Epithelial cell of proximal tubule (primary cell): ENCODE data around the gene RNF144A. TPM values are rescaled to one million over a fixed set of nuclear protein-coding genes. Genes with fewer than 3 reads are reported as not detected.

Experiments used
- DNase-seq: peaks from one replicate; pipeline ENCODE4 v3.0.0-alpha.2; 2011; ENCODE audit warnings: low read depth
- H3K4me3 ChIP-seq: 2 replicates; pipeline ENCODE4 v1.5.1; 2011; ENCODE audit warnings: low read depth, mild to moderate bottlenecking, low read length
- total RNA-seq: library from RNA; depleted of rRNA; stranded (reverse); fragments of >200 nt; gene quantifications from 2 replicates; pipeline ENCODE4 v1.2.3, GENCODE V29; 2015
- TF ChIP-seq, protein P1 (sequence below): conservative IDR thresholded peaks from 2 replicates; pipeline ENCODE4 v1.5.1; 2012; ENCODE audit warnings: low read depth, mild to moderate bottlenecking, low read length

The RNF144A gene
- total RNA-seq, 1 donor from 2014 or later: 17.4 TPM

DNA sequence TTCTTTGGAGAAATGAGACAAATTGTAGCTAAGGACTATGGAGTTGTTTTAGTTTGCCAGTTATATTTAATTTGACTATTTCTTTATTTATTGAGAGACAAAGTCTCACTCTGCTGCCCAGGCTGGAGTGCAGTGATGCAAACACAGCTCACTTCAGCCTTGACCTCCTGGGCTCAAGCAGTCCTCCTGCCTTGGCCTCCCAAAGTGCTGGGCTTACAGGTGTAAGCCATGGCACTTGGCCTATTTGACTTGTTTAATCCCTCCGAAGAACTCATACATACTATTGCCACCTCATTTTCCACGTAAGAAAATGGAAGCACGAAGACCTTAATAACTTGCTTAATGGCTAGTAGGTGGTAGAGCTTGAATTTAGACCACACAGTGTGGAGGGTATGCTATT, 988 bp upstream of the RNF144A start:
- DNase-seq: no peak
- TF ChIP-seq, protein P1, sequence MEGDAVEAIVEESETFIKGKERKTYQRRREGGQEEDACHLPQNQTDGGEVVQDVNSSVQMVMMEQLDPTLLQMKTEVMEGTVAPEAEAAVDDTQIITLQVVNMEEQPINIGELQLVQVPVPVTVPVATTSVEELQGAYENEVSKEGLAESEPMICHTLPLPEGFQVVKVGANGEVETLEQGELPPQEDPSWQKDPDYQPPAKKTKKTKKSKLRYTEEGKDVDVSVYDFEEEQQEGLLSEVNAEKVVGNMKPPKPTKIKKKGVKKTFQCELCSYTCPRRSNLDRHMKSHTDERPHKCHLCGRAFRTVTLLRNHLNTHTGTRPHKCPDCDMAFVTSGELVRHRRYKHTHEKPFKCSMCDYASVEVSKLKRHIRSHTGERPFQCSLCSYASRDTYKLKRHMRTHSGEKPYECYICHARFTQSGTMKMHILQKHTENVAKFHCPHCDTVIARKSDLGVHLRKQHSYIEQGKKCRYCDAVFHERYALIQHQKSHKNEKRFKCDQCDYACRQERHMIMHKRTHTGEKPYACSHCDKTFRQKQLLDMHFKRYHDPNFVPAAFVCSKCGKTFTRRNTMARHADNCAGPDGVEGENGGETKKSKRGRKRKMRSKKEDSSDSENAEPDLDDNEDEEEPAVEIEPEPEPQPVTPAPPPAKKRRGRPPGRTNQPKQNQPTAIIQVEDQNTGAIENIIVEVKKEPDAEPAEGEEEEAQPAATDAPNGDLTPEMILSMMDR: no peak
- no peak overlapping the region for H3K4me3 ChIP-seq

DNA sequence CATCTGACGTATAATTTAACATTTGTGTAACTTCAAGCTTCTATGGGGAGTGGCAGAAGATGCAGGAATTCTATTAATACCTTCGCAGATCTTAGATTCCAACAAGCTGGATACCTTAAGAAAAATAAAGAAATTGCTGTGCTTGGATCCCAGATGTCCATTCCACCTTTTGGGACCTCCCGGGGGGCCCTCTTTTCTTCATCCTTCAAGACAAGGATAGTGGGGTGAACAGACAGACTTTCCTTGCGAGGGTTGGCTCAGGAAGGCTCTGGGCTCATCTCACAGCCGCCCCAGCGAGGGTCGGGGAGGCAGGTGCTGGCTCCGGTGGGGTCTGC, 509 bp upstream of the RNF144A start:
- DNase-seq: no peak
- TF ChIP-seq, protein P1: no peak
- peak overlapping the region; percentile 39 for H3K4me3 ChIP-seq

DNA sequence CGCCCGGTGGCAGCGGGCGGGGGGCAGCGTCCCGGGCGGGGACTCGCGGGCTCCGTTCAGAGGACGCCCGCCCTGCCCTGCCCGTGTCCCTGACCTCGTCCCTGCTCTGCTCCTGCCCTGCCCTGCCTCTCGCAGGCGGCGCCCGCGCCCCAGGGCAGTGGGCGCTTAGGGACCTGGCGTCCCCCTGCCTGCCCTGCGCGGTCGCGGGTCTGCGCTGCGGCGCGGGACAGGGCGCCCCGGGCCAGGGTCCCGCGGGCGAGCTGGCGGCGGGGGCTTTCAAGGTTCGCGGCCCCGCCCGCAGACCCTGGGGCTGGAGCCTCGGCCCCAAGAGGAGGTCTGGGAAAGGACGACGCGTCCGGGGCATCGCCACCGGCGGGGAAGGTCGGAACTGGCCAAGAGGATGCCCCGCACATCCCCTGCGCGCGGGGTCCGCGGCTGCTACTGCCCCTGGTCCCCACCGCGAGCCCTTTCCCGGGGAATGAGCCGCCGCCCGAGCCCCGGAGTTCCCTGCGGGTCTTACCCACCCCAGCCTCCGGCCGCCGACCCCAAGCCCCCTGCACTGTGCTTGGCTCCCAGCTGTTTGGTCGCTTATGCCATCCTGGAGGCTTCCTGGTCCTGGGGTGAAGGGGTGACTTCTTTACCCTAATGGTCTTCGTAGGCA, 679 bp downstream of the RNF144A start:
- peak overlapping the region; percentile 54 for H3K4me3 ChIP-seq
- DNase-seq: no peak
- TF ChIP-seq, protein P1: no peak

DNA sequence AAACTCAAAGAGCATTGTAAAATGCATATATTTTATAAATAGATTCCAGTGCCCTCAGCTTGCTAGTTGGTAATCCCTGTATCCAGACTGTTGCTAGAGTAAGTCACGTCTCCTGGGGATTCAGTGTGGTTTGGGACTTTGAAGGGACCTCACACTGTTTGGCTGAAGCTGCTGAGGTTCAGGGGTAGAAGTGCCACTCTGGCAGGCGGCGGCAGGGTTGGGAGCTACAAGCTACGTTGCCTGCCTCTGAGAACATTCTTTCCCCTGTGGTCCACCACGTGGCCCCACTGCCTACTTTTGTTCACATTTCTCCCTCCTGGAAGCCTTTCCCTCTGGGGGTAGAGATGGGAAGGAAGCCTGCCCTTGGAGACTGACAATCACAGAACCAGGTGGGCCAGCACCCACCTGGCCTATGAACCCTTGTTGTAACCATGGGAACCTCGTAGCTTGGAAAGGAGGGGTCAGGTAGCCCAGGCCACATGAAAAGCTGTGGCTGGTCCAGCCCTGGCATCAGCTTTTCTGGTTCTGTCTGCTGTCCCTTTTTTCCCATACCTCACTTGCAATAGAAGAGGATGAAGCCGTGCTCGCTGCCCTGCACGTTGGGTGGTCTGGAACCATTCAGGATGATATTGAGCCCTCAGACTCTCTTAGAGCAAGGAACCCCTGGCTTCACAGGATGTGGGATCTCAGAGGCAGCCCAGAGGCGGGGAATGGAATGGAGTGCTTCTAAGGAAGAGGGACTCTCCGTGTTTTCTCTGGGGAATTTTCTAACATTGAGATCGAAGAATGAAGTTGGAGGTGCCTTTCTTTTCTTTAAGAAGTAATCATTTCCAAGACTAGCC, 2.9 kb downstream of the RNF144A start:
- H3K4me3 ChIP-seq: no peak overlapping the region
- DNase-seq: no peak
- TF ChIP-seq, protein P1: no peak

DNA sequence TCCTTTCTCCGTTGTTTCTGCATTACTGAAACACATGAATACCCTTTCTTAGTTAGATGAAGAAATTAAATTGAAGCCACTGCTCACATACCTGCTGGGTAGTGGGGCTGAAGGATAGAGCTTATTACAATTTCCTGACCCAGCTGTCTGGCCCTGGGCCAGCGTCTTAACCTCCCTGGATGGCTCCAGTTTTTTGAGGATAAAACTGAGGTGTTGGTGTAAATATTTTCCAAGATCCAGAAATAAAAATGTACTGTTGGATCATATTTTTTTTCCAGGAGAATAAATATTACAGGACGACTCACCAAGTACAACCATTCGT, 3.5 kb downstream of the RNF144A start:
- no peak overlapping the region for H3K4me3 ChIP-seq
- no peak for DNase-seq
- TF ChIP-seq, protein P1: no peak

DNA sequence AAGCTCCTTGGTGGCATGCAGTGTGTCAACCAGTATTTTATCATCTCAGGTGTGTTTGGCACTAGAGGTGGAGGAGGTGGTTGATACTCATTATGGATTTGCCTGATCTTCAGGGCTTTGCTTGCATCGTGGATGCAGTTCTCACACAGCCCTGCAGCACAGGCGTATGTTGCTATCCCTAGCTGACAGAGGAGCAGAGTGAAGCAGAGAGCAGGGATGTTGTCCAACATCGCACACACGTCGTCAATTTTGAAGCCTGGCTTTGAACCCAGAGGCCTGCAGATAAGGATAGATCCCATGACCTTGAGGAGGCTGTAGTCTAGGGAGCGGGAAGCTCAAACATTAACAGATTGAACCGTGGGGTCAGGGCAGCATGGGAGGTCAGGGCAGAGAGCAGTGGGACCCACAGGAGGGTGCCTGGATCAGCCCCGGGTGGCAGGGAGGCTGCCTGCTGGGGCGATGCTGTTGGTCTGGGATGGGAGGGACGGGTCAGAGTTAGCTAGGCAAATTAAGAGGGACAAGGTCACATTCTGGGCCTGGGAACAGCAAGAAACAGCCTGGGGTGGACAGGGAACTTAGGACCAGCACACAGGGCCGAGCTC, 4.2 kb downstream of the RNF144A start:
- no peak overlapping the region for H3K4me3 ChIP-seq
- TF ChIP-seq, protein P1: no peak
- no peak for DNase-seq
